CD14-positive monocyte (primary cell): ENCODE data around the gene PHYKPL. TPM values are rescaled to one million over a fixed set of nuclear protein-coding genes. Genes with fewer than 3 reads are reported as not detected.

Experiments used
- DNase-seq, 3 donors: peaks; one replicate each; pipeline ENCODE4 v3.0.0-alpha.2; 2011 to 2022
- H2AFZ ChIP-seq: 2 replicates; pipeline ENCODE4 v1.6.0; 2012; ENCODE audit warnings: mild to moderate bottlenecking, low read depth, low read length, inconsistent platforms; ENCODE audit not compliant: insufficient read depth, poor library complexity, severe bottlenecking
- H3K27ac ChIP-seq, 2 donors: 1 replicate in 1 of 2; 2 replicates in 1 of 2; pipeline ENCODE4 v1.5.1; 2012 to 2013; ENCODE audit warnings: low read length in 2 of 2, control low read depth in 1 of 2, inconsistent platforms in 1 of 2, low read depth in 1 of 2, mild to moderate bottlenecking in 1 of 2
- H3K27me3 ChIP-seq, 2 donors: one replicate each; pipeline versions ENCODE4 v1.6.0 to v1.6.1; 2011 to 2013; ENCODE audit warnings: low read length in 2 of 2; ENCODE audit not compliant: control insufficient read depth in 2 of 2, insufficient read depth in 2 of 2
- H3K36me3 ChIP-seq, 2 donors: replicated peaks in 1 of 2; 1 replicate in 1 of 2; 2 replicates in 1 of 2; pipeline versions ENCODE4 v1.5.1 to v1.6.1; 2012 to 2013; ENCODE audit warnings: low read length in 2 of 2, control low read depth in 1 of 2, inconsistent platforms in 1 of 2, mild to moderate bottlenecking in 1 of 2; ENCODE audit not compliant: insufficient read depth in 2 of 2, control insufficient read depth in 1 of 2
- H3K4me1 ChIP-seq, 2 donors: 1 replicate in 1 of 2; 2 replicates in 1 of 2; pipeline versions ENCODE4 v1.5.1 to v1.6.1; 2012 to 2013; ENCODE audit warnings: low read length in 2 of 2, control low read depth in 1 of 2, inconsistent platforms in 1 of 2, mild to moderate bottlenecking in 1 of 2, moderate library complexity in 1 of 2; ENCODE audit not compliant: insufficient read depth in 2 of 2, control insufficient read depth in 1 of 2
- H3K4me2 ChIP-seq: replicated peaks from 2 replicates; pipeline ENCODE3; 2012; ENCODE audit warnings: low read length, moderate library complexity, mild to moderate bottlenecking; ENCODE audit not compliant: poor library complexity, severe bottlenecking; ENCODE audit errors: extremely low read depth
- H3K4me3 ChIP-seq, 3 experiments: fragments of 200-600 bp in 1 of 3; sonication (generic) in 1 of 3; replicated peaks in 1 of 3; 1 replicate in 2 of 3; 2 replicates in 1 of 3; pipeline ENCODE4 v1.5.1; 2011 to 2013; ENCODE audit warnings: low read length in 3 of 3, mild to moderate bottlenecking in 3 of 3, control low read depth in 2 of 3, low read depth in 2 of 3, inconsistent platforms in 1 of 3, moderate library complexity in 1 of 3
- H3K79me2 ChIP-seq: 2 replicates; pipeline ENCODE4 v1.6.0; 2012; ENCODE audit warnings: mild to moderate bottlenecking, control low read depth, inconsistent platforms, low read length, moderate library complexity; ENCODE audit not compliant: insufficient read depth
- H3K9ac ChIP-seq: 2 replicates; pipeline ENCODE4 v1.6.0; 2017; ENCODE audit warnings: low read length, mild to moderate bottlenecking; ENCODE audit not compliant: insufficient read depth, poor library complexity, severe bottlenecking
- H3K9me3 ChIP-seq, 2 donors: replicated peaks in 1 of 2; 1 replicate in 1 of 2; 2 replicates in 1 of 2; pipeline versions ENCODE4 v1.5.1 to v1.6.1; 2012 to 2013; ENCODE audit warnings: low read length in 2 of 2, control low read depth in 1 of 2; ENCODE audit not compliant: control insufficient read depth in 1 of 2, insufficient read depth in 1 of 2
- H4K20me1 ChIP-seq: 2 replicates; pipeline ENCODE4 v1.6.0; 2012; ENCODE audit warnings: mild to moderate bottlenecking, low read length, control low read depth, moderate library complexity; ENCODE audit not compliant: insufficient read depth
- H3K27ac Mint-ChIP-seq, 7 donors: one replicate each; pipeline ENCODE4 v1.8.0; 2020; ENCODE audit warnings: mild to moderate bottlenecking in 7 of 7, mixed read lengths in 7 of 7, moderate library complexity in 6 of 7, inconsistent platforms in 2 of 7
- H3K27me3 Mint-ChIP-seq, 3 donors: one replicate each; pipeline ENCODE4 v1.8.0; 2021 to 2022; ENCODE audit warnings: low read depth in 3 of 3, mild to moderate bottlenecking in 3 of 3, mixed read lengths in 3 of 3, moderate library complexity in 3 of 3, inconsistent platforms in 1 of 3
- H3K36me3 Mint-ChIP-seq, 2 donors: one replicate each; pipeline ENCODE4 v1.8.0; 2020; ENCODE audit warnings: mixed read lengths in 2 of 2, inconsistent platforms in 1 of 2, mild to moderate bottlenecking in 1 of 2
- H3K4me1 Mint-ChIP-seq: one replicate; pipeline ENCODE4 v1.8.0; 2020; ENCODE audit warnings: mild to moderate bottlenecking, mixed read lengths
- H3K4me3 Mint-ChIP-seq, 2 donors: one replicate each; pipeline ENCODE4 v1.8.0; 2020; ENCODE audit warnings: mild to moderate bottlenecking in 2 of 2, mixed read lengths in 2 of 2, moderate library complexity in 1 of 2
- H3K9me3 Mint-ChIP-seq, 7 donors: one replicate each; pipeline ENCODE4 v1.8.0; 2020 to 2022; ENCODE audit warnings: mixed read lengths in 7 of 7, mild to moderate bottlenecking in 6 of 7, moderate library complexity in 6 of 7, inconsistent platforms in 2 of 7
- WGBS: methylation state at CpG from one replicate; pipeline ENCODE4 v1.1.5; 2013; ENCODE audit warnings: missing lambda C conversion rate; ENCODE audit not compliant: insufficient coverage; 5-methylcytosine and 5-hydroxymethylcytosine counted together
- intact Hi-C, 2 donors: fragments of 100-400 bp; cut with micrococcal nuclease; formaldehyde crosslinking; loops; one replicate each; pipeline versions ENCODE4 v1.15.0 to v1.15.1; 2023
- polyA plus RNA-seq, 3 donors: library from polyadenylated mRNA; depleted of rRNA in 1 of 3; unstranded in 2 of 3; stranded (reverse) in 1 of 3; fragments of 300-500 nt in 2 of 3; fragments of >200 nt in 1 of 3; fragmentation: Illumina TruSeq in 2 of 3; gene quantifications; 1 replicate in 2 of 3; 2 replicates in 1 of 3; pipeline ENCODE4 v1.2.3, GENCODE V29; 2012 to 2021
- TF ChIP-seq, protein P1 (sequence below): fragments of 200-600 bp; IDR thresholded peaks from one replicate; pipeline ENCODE4 v1.8.0; 2022; ENCODE audit warnings: antibody characterized with exemption, mild to moderate bottlenecking

The PHYKPL gene
- polyA plus RNA-seq, 3 donors: 39.2 to 199 (median 43.0) TPM

GRCh38 chr5:178249191-178249989, 16.8 kb upstream of the PHYKPL start:
- no peaks in the 10 kb centered on the region for H3K36me3 Mint-ChIP-seq
- no peak for DNase-seq
- intact Hi-C loops: no loop called here
- no peak overlapping the region for H3K4me3 ChIP-seq
- H3K4me2 ChIP-seq: no peak overlapping the region
- no peak overlapping the region for H3K27ac ChIP-seq
- no peaks in the 10 kb centered on the region for H3K27me3 ChIP-seq
- H3K27me3 Mint-ChIP-seq: peaks cover 0 to 4% (median 1%) of the 10 kb centered on the region in 3 donors
- TF ChIP-seq, protein P1, sequence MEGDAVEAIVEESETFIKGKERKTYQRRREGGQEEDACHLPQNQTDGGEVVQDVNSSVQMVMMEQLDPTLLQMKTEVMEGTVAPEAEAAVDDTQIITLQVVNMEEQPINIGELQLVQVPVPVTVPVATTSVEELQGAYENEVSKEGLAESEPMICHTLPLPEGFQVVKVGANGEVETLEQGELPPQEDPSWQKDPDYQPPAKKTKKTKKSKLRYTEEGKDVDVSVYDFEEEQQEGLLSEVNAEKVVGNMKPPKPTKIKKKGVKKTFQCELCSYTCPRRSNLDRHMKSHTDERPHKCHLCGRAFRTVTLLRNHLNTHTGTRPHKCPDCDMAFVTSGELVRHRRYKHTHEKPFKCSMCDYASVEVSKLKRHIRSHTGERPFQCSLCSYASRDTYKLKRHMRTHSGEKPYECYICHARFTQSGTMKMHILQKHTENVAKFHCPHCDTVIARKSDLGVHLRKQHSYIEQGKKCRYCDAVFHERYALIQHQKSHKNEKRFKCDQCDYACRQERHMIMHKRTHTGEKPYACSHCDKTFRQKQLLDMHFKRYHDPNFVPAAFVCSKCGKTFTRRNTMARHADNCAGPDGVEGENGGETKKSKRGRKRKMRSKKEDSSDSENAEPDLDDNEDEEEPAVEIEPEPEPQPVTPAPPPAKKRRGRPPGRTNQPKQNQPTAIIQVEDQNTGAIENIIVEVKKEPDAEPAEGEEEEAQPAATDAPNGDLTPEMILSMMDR: no peak
- no peaks in the 10 kb centered on the region for H3K36me3 ChIP-seq
- 39% methylated on average over 11 of the region's 13 CpGs for WGBS
- peaks cover 2 to 23% of the 10 kb centered on the region in 2 donors for H3K4me1 ChIP-seq
- no peaks in the 10 kb centered on the region for H3K9me3 ChIP-seq
- H3K9me3 Mint-ChIP-seq: no peaks in the 10 kb centered on the region
- no peaks in the 10 kb centered on the region for H4K20me1 ChIP-seq
- peak overlapping the region; percentile 63 for H2AFZ ChIP-seq
- H3K9ac ChIP-seq: peak overlapping the region; percentile 19
- H3K4me1 Mint-ChIP-seq: peaks cover 3% of the 10 kb centered on the region
- no peak overlapping the region for H3K4me3 Mint-ChIP-seq
- H3K79me2 ChIP-seq: no peaks in the 10 kb centered on the region
- peak overlapping the region in 2 of 7 donors; percentile 40 to 58 for H3K27ac Mint-ChIP-seq

GRCh38 chr5:178248750-178249149, 16.1 kb upstream of the PHYKPL start:
- H3K4me1 ChIP-seq: peaks cover 9 to 30% of the 10 kb centered on the region in 2 donors
- no peaks in the 10 kb centered on the region for H3K27me3 ChIP-seq
- H3K79me2 ChIP-seq: no peaks in the 10 kb centered on the region
- no peak overlapping the region for H3K27ac Mint-ChIP-seq
- no peaks in the 10 kb centered on the region for H3K9me3 ChIP-seq
- no peak overlapping the region for H3K27ac ChIP-seq
- no peak overlapping the region for H3K4me3 Mint-ChIP-seq
- no peak for DNase-seq
- intact Hi-C loops: no loop called here
- no peak overlapping the region for H3K4me2 ChIP-seq
- peaks cover 3% of the 10 kb centered on the region for H3K4me1 Mint-ChIP-seq
- no peaks in the 10 kb centered on the region for H3K36me3 ChIP-seq
- 69% methylated on average over 17 of the region's 18 CpGs for WGBS
- H2AFZ ChIP-seq: peak overlapping the region; percentile 63
- no peaks in the 10 kb centered on the region for H4K20me1 ChIP-seq
- H3K36me3 Mint-ChIP-seq: no peaks in the 10 kb centered on the region
- TF ChIP-seq, protein P1: no peak
- no peaks in the 10 kb centered on the region for H3K9me3 Mint-ChIP-seq
- H3K27me3 Mint-ChIP-seq: peaks cover 0 to 4% (median 1%) of the 10 kb centered on the region in 3 donors
- peak overlapping the region; percentile 19 for H3K9ac ChIP-seq
- H3K4me3 ChIP-seq: no peak overlapping the region
